Urinary bladder (tissue), 4 donors: ENCODE results near the gene EXOC3L2. TPM values are rescaled to one million over a fixed set of nuclear protein-coding genes. Genes with fewer than 3 reads are reported as not detected.

ENCODE experiments used
- DNase-seq: peaks from one replicate; pipeline ENCODE4 v3.0.0-alpha.2; 2015; ENCODE audit errors: extremely low spot score
- H3K27ac ChIP-seq: one replicate; pipeline ENCODE4 v1.5.1; 2013; ENCODE audit warnings: low read depth, mild to moderate bottlenecking, moderate library complexity
- H3K36me3 ChIP-seq: one replicate; pipeline ENCODE4 v1.6.1; 2013; ENCODE audit warnings: mild to moderate bottlenecking, moderate library complexity; ENCODE audit not compliant: insufficient read depth
- H3K4me1 ChIP-seq: one replicate; pipeline ENCODE4 v1.6.1; 2013; ENCODE audit warnings: mild to moderate bottlenecking, moderate library complexity; ENCODE audit not compliant: insufficient read depth
- H3K4me3 ChIP-seq: one replicate; pipeline ENCODE4 v1.5.1; 2013; ENCODE audit warnings: low read depth, low read length
- WGBS: extraction: QIAGEN DNeasy Blood & Tissue Kit; methylation state at CpG from one replicate; pipeline ENCODE4 v1.1.7; 2013; 5-methylcytosine and 5-hydroxymethylcytosine counted together
- polyA plus RNA-seq: library from polyadenylated mRNA; stranded (reverse); fragments of 200-250 nt; gene quantifications from one replicate; pipeline ENCODE4 v1.2.3, GENCODE V29; 2013
- total RNA-seq: library from RNA; depleted of rRNA; stranded (reverse); fragments of >200 nt; gene quantifications from one replicate; pipeline ENCODE4 v1.2.3, GENCODE V29; 2014
- donor health status: healthy with polysubstance abuse.
- donor health status: healthy.

The EXOC3L2 gene
- total and polyA plus RNA-seq, 2 donors: 3.4 to 6.9 TPM

DNA sequence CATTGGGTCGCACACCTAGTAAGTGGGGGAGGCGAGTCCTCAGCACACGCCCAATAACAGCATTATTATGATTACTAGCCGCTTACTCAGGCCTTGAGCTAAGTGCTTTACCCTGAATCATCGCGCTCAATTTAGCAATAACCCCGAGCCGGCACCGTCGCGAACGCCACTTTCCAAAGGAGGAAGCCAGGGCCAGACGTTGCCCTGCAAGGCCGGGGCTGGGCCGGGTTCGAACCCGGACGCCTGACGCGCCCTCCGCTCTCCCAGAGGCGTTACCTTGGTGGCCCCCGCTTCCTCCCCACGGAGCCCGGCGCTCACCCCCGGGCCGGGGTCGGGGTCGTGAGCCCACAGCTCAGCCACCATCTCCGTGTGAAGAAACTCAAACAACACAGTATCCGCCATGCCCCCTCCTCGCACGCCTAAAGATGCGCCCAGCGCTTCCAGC, 67.4 kb downstream of the EXOC3L2 start, which contains the start of gene TRAPPC6A:
Gene TRAPPC6A (minus strand): TSS at position 421 of the 445 bp plus-strand sequence. CDS start 19 bp downstream, at position 402.
- WGBS: under 1% methylated on average over 36 of the region's 36 CpGs
- Histone ChIP-seq H3K4me3 (peak within 1 kb of the TSS; percentile 71), H3K36me3 (no peaks in the 10 kb centered on the region)

GRCh38 chr19:45175515-45176345, 69.5 kb downstream of the EXOC3L2 start:
- no peak overlapping the region for H3K27ac ChIP-seq
- WGBS: 82% methylated on average over 10 of the region's 10 CpGs
- DNase-seq: no peak
- no peaks in the 10 kb centered on the region for H3K36me3 ChIP-seq
- H3K4me3 ChIP-seq: no peak overlapping the region
- peaks cover 1% of the 10 kb centered on the region for H3K4me1 ChIP-seq

More for the DNA sequence above, 67.4 kb downstream of the EXOC3L2 start, which contains the start of gene TRAPPC6A:
- Histone ChIP-seq H3K4me1 (peaks cover 1% of the 10 kb centered on the region), H3K27ac (peak within 1 kb of the TSS; percentile 89)
- no peak for DNase-seq

DNA sequence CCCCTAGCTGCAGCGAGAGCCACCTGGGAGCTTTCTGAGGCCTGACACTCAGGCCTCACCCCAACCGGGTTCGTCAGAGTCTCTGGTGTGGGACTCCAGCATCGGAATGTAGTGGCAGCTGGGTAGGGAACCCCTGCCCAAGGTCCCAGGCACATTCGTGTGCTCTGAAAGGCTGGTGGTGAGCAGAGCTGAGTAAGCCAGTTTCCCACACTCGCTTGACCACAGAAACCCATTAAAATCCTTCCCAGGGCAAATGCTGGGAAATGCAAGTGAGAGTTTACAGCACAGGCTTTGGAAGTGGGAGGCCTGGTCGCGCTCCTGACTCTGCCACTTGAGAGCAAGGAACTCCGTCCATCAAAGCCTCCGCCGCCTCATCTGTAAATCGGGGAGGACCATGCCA, 71.4 kb downstream of the EXOC3L2 start:
- no peak overlapping the region for H3K4me3 ChIP-seq
- H3K4me1 ChIP-seq: no peaks in the 10 kb centered on the region
- no peaks in the 10 kb centered on the region for H3K36me3 ChIP-seq
- 79% methylated on average over 12 of the region's 12 CpGs for WGBS
- no peak for DNase-seq
- H3K27ac ChIP-seq: no peak overlapping the region

- DNase-seq: no peak
- Histone ChIP-seq H3K27ac (no peak overlapping the region), H3K4me3 (no peak overlapping the region), H3K36me3 (no peaks in the 10 kb centered on the region), H3K4me1 (no peaks in the 10 kb centered on the region)
- WGBS: 86% methylated on average over 17 of the region's 18 CpGs
These were observed 72.5 kb downstream of the EXOC3L2 start for GRCh38 chr19:45172611-45173208.

DNA sequence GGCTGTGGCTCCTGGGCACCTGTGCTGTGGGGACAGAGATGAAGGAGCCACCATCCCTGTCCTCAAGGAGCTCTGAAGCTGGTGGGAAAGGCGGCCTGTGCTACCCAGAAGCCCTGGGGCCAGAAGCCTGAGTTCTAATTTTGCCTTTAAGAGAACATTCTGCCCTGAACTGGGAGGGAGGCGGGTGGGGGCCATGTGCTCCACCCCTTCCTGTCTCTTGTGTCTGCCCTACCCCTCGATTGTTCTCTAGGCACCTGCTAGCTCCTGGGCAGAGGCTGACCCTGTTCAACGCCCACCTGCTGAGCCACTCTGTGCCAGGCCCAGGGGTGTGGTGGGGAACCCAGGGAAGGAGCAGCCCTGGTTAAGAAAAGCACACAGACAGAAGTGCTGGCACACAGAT, 73.0 kb downstream of the EXOC3L2 start:
- no peaks in the 10 kb centered on the region for H3K4me1 ChIP-seq
- no peak overlapping the region for H3K27ac ChIP-seq
- H3K36me3 ChIP-seq: no peaks in the 10 kb centered on the region
- 77% methylated on average over 4 of the region's 4 CpGs for WGBS
- DNase-seq: no peak
- no peak overlapping the region for H3K4me3 ChIP-seq

DNA sequence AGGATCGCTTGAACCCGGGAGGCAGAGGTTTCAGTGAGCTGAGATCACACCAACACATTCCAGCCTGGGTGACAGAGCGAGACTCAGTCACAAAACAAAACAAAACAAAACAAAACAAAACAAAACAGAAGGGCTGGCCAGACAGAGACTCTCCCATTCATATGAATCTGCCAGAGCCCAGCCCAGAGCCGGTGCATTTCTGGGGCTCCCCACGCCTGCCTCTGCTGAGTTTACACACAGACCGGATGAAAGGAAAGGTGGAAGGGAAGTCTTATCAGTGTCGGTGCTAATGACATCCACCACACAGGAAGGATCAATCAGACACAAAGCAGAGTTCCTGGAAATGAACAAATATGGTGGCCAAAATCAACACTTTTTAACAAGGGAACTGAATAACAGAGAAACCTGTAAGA, 74.0 kb downstream of the EXOC3L2 start:
- no peak for DNase-seq
- Histone ChIP-seq H3K27ac (no peak overlapping the region), H3K4me1 (no peaks in the 10 kb centered on the region), H3K36me3 (no peaks in the 10 kb centered on the region), H3K4me3 (no peak overlapping the region)
- 43% methylated on average over 7 of the region's 7 CpGs for WGBS

DNA sequence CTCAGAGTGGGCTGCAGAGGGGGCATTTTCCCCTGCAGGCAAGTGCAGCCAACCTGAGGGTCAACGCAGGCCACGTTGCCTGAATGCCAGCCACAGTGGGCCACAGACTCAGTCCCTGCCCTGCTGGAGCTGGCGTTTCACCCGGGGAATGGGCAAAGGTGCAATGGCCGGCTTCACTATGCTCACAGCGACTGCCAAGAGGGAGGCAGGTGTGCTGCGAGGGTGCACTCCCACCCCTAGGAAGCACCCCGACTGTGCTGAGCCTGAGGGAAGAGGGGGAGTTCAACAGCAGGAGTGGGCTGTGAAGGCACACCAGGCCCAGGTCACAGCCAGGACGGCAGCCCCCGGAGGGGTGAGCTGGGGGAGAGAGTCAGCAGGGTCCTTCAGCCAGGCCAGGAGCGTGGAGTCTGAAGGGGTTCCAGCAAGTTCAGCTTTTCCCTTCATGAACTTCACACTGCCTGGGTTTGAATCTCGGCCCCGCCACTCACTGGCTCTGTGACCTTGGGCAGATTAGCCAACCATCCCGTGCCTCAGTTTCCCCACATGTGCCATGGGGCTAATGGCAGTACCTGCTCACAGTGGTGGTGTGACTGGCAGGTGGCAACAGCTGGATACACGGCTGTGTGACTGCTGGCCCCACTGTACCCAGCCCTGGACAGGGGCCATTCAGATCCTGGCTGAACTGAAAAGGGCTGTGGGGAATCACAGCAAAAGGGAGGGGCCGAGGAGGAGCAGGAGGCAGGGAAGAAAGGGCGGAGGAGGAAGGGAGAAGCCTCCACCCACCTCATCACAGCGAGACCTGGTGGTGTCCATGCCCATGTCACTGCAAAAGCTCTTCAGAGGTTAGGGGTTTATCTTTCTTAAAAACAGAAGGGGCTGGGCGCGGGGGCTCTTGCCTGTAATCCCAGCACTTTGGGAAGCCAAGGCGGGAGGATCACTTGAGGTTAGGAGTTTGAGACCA, 74.8 kb downstream of the EXOC3L2 start:
- no peak overlapping the region for H3K27ac ChIP-seq
- 83% methylated on average over 21 of the region's 21 CpGs for WGBS
- no peaks in the 10 kb centered on the region for H3K36me3 ChIP-seq
- no peak for DNase-seq
- H3K4me3 ChIP-seq: no peak overlapping the region
- H3K4me1 ChIP-seq: no peaks in the 10 kb centered on the region

DNA sequence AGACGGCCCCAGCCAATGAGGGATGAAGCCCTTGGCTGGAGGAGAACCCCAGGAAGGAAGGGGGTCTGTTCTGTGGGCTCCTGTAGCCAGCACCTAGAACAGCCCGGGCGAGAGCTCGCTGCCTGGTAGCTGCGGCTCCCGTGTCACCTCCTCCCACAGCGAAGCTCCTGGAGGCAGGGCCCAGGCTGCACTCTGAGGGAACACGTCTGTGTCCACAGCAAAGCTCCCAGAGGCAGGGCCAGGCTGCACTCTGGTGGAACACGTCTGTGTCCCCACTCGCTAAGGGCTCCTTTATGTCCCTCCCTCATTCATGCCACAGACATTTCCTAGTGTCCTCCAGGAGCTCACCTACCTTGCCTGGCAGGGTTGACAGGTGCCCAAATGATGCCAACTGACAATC, 75.6 kb downstream of the EXOC3L2 start:
- WGBS: 91% methylated on average over 10 of the region's 10 CpGs
- no peaks in the 10 kb centered on the region for H3K4me1 ChIP-seq
- no peaks in the 10 kb centered on the region for H3K36me3 ChIP-seq
- no peak overlapping the region for H3K4me3 ChIP-seq
- H3K27ac ChIP-seq: no peak overlapping the region
- no peak for DNase-seq

GRCh38 chr19:45168767-45169351, 76.3 kb downstream of the EXOC3L2 start:
- no peaks in the 10 kb centered on the region for H3K36me3 ChIP-seq
- H3K27ac ChIP-seq: no peak overlapping the region
- WGBS: 84% methylated on average over 16 of the region's 16 CpGs
- no peaks in the 10 kb centered on the region for H3K4me1 ChIP-seq
- H3K4me3 ChIP-seq: no peak overlapping the region
- DNase-seq: no peak

- no peaks in the 10 kb centered on the region for H3K36me3 ChIP-seq
- DNase-seq: no peak
- 54% methylated on average over 14 of the region's 14 CpGs for whole genome bisulfite sequencing
- H3K4me3 ChIP-seq: no peak overlapping the region
- no peaks in the 10 kb centered on the region for H3K4me1 ChIP-seq
- no peak overlapping the region for H3K27ac ChIP-seq
These were observed 78.4 kb downstream of the EXOC3L2 start for GRCh38 chr19:45166723-45167252.

DNA sequence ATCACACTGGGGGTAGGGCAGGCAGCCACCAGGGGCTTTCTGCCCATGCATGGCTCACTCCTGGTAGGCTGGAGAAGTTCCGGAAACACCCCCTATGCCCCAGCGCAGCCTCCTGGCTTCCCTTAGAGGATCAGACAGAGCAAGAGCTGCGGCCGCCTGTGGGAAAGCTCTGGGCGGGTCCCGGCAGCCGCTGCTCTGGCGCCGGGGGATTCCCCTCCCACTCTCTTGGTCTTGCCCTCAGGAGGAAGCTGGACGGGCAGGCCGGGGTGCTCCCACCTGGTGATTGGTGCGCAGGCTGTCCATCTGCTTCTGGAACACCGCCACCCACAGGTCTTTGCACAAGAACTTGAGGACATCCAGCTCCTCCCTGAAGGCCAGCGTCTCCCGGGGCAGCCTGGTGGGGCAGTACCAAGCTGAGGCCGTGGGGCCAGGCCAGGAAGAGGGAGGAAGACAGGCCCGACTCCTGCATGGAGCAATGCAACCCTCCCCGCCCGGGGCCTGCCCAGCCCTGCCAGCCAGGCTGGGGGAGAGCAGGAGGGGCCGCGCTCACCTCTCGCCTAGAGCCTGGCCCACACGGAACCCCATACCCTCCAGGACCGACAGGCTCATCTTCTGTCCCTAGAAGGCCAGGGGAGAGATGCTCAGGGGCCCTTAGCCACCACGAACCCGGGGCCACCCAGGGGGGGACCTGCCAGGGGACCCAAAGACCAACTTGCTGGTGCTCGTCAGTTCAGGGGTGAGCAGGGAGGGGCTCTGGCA, 80.5 kb downstream of the EXOC3L2 start:
- WGBS: 31% methylated on average over 27 of the region's 27 CpGs
- Histone ChIP-seq H3K27ac (no peak overlapping the region), H3K4me1 (no peaks in the 10 kb centered on the region), H3K4me3 (no peak overlapping the region), H3K36me3 (no peaks in the 10 kb centered on the region)
- peak; percentile 43 for DNase-seq

DNA sequence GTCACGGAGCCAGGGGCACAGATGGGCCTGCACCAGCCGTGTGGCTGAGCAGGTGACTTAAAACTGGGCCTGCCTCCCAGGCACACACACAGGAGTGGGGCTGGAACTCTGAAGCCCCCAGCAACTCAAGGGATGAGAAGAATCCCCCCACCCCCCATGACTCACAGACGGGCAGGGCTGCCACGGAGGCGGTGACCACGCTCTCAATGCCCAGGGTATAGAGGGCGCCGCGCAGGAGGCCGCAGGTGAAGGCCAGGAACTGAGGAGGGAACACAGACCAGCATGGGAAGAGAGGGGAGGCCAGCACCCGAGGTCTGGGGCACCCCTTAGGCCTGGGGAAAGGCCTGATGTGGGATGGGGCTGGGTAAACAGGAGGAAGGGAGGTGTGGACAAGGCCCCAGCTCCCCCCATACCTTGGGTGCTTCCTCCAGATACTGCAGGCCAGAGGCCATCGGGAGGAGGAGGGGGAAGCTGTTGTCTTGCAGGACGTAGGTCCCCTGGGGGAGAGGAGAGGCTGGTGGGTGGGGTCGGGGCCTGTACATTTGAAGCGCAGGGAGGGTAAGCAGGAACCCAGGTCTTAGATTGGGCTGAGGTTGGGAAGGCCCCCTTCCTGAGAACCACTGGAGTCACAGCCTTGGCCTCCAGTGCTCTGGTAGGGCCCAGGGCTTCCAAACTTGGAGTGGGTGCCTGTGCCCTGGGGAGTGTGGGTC, 81.3 kb downstream of the EXOC3L2 start:
- Histone ChIP-seq H3K36me3 (no peaks in the 10 kb centered on the region), H3K4me1 (no peaks in the 10 kb centered on the region), H3K27ac (no peak overlapping the region), H3K4me3 (no peak overlapping the region)
- DNase-seq: no peak
- 73% methylated on average over 15 of the region's 15 CpGs for WGBS
